Measurements from ENCODE around the gene NT5C2.
"Not testable (repeated sequence)": the region's sequence is repeated elsewhere in the genome, so short reads cannot be mapped to it uniquely, and the experiment has no call there.

The NT5C2 gene

DNA sequence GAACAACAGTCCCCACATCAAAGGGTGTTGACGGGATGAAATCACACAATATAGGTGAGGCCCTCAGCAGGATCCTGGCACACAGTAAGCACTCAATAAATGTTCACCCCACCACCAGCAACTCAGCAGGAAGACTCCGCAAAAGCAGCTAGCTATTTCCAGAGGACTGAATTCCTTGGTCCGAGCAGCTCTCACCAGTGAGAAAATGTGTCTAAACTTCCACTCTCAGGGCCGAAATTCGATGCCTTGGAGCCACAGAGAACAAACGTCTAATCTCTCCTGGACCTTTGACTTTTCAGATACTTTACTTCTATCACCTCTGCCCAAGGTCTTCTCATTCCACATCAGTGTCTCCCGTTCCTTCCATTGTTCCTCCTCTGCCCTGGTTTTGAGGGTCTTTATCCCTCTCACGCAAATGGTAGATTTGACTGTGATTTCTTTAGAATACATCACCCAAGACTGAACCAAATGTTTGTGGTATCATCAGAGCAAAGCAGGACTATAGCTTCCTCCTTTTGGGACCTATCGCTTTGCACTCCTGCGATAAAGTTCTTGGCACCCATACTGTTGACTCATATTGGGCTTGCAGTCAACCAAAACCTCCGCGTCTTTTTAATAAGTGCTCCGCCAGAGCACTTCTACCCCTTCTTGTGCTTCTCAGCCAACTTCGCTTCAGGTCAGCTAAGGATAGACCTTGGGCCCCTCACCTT, 903 bp upstream of the NT5C2 start:
- DNase-seq, result no peak
- Mint-ChIP-seq H3K27me3 (ENCODE audit: low read depth, poor library complexity) (peaks cover 3% of the 10 kb centered on the region), H3K36me3 (ENCODE audit: low read depth) (peaks cover 6% of the 10 kb centered on the region), H3K27ac (no peak overlapping the region), H3K4me1 (peaks cover 47% of the 10 kb centered on the region), H3K4me3 (peak overlapping the region; percentile 84), H3K9me3 (no peaks in the 10 kb centered on the region)
- no peak for TF ChIP-seq CTCF (IDR thresholded peaks at IDR 0.05)

DNA sequence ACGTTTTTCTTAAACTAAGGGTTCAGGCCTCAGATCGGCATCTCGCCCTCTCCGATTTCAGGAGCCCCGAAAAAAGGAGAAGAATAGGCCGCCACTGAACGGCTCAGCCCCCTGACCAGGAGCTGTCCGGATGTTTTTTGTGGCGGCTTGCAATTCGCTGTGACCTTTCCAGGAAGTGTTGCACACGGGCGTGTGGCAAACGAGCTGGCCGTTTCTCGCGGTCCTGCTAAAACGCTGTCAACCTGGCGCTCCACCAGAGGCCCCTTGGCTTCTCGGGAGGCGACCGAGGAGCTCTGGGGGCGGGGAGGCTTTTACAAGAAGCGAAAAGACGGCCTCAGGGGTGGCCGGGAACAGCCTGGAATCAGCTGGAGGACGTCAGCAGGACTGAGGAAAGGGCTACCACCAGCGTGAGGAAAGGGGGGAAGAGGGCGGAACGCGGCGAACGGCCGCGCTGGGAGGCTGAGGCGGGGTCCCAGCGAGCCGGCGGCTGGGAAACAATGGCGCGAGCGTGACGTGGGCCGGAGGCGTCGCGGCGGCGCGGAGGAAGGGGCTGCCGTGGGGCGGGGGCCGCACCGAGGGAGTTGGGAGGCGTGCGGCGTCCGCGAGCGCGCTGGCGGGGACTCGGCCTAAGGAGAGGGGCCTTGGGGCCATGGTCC, 493 bp downstream of the NT5C2 start:
- Mint-ChIP-seq H3K4me3 (peak overlapping the region; percentile 99), H3K9me3 (no peaks in the 10 kb centered on the region), H3K27ac (peak overlapping the region; percentile 100), H3K27me3 (ENCODE audit: low read depth, poor library complexity) (no peaks in the 10 kb centered on the region), H3K36me3 (ENCODE audit: low read depth) (peaks cover 14% of the 10 kb centered on the region), H3K4me1 (peaks cover 50% of the 10 kb centered on the region)
- DNase-seq, result peak; percentile 71
- TF ChIP-seq CTCF (IDR thresholded peaks at IDR 0.05), result no peak

- H3K9me3 Mint-ChIP-seq, result no peaks in the 10 kb centered on the region
- peak overlapping the region; percentile 99 for H3K4me3 Mint-ChIP-seq
- H3K4me1 Mint-ChIP-seq, result peaks cover 45% of the 10 kb centered on the region
- H3K27me3 Mint-ChIP-seq (ENCODE audit: low read depth, poor library complexity), result no peaks in the 10 kb centered on the region
- no peak for DNase-seq
- TF ChIP-seq CTCF (IDR thresholded peaks at IDR 0.05), result no peak
- H3K36me3 Mint-ChIP-seq (ENCODE audit: low read depth), result peaks cover 14% of the 10 kb centered on the region
- H3K27ac Mint-ChIP-seq, result peak overlapping the region; percentile 100
Observed at GRCh38 chr10:103192089-103192450, 1.0 kb downstream of the NT5C2 start.

GRCh38 chr10:103191198-103191597, 1.9 kb downstream of the NT5C2 start:
- Mint-ChIP-seq H3K36me3 (ENCODE audit: low read depth) (peaks cover 14% of the 10 kb centered on the region), H3K4me1 (peaks cover 45% of the 10 kb centered on the region), H3K4me3 (peak overlapping the region; percentile 99)
- not testable (repeated sequence) for H3K27me3 Mint-ChIP-seq (ENCODE audit: low read depth, poor library complexity); H3K9me3 Mint-ChIP-seq; H3K27ac Mint-ChIP-seq; DNase-seq

DNA sequence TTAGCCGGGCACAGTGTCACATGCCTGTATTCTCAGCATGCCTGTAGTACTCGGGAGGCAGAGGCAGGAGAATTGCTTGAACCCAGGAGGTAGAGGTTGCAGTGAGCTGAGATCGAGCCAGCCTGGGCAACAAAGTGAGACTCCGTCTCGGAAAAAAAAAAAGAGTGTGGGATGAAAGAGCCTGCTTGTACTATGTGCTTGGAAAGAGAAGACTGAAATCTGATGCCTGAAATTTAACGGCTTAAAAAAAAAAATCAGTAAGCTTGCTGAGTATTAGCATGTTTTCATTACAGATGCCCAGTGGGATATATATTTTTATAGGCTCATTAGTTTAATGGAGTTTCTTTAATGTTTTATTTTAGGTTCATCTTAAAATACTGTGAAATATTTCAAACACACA, 4.2 kb downstream of the NT5C2 start:
- no peaks in the 10 kb centered on the region for H3K9me3 Mint-ChIP-seq

DNA sequence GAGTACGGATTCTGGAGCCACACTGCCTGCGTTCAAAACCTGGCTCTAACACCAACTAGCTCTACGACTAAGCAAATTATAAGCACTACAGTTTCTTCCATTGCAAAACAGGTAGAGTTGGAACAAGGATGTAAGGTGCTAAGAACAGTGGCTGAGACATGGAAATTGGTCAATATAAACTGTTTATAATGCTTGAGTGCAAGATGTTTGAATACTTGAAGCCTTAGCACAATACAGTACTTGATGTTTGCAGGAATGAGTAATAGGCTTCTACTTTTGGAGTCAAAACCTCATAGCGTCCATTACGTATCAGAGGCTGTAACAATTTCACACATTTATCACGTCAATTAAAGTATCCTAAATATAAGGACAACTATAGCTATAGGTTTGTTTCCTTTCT, 6.9 kb downstream of the NT5C2 start:
- TF ChIP-seq CTCF (IDR thresholded peaks at IDR 0.05), result no peak
- Mint-ChIP-seq H3K9me3 (no peaks in the 10 kb centered on the region), H3K36me3 (ENCODE audit: low read depth) (peaks cover 28% of the 10 kb centered on the region), H3K4me1 (peaks cover 33% of the 10 kb centered on the region), H3K27ac (no peak overlapping the region), H3K27me3 (ENCODE audit: low read depth, poor library complexity) (no peaks in the 10 kb centered on the region), H3K4me3 (no peak overlapping the region)
- no peak for DNase-seq

More for the DNA sequence above, 4.2 kb downstream of the NT5C2 start:
- peaks cover 14% of the 10 kb centered on the region for H3K36me3 Mint-ChIP-seq (ENCODE audit: low read depth)
- H3K4me1 Mint-ChIP-seq, result peaks cover 51% of the 10 kb centered on the region
- no peaks in the 10 kb centered on the region for H3K27me3 Mint-ChIP-seq (ENCODE audit: low read depth, poor library complexity)
- DNase-seq, result no peak
- H3K4me3 Mint-ChIP-seq, result no peak overlapping the region
- H3K27ac Mint-ChIP-seq, result peak overlapping the region; percentile 92
- TF ChIP-seq CTCF (IDR thresholded peaks at IDR 0.05), result no peak

Data from nephron progenitor cell (in vitro differentiated cells).